Stimulated activated CD4-positive, alpha-beta T cell treated with anti-CD3 and anti-CD28 coated beads, Interleukin-15, amount 100 ng/mL, for 1 hour (primary cell): ENCODE data around the gene USP34.
"Not testable (repeated sequence)": the region's sequence is repeated elsewhere in the genome, so short reads cannot be mapped to it uniquely, and the experiment has no call there.

Experiments used
- DNase-seq, 2 donors: peaks; one replicate each; pipeline ENCODE4 v3.0.0-alpha.2; 2020; ENCODE audit warnings: low read depth in 1 of 2, low spot score in 1 of 2

USP34 gene

DNA sequence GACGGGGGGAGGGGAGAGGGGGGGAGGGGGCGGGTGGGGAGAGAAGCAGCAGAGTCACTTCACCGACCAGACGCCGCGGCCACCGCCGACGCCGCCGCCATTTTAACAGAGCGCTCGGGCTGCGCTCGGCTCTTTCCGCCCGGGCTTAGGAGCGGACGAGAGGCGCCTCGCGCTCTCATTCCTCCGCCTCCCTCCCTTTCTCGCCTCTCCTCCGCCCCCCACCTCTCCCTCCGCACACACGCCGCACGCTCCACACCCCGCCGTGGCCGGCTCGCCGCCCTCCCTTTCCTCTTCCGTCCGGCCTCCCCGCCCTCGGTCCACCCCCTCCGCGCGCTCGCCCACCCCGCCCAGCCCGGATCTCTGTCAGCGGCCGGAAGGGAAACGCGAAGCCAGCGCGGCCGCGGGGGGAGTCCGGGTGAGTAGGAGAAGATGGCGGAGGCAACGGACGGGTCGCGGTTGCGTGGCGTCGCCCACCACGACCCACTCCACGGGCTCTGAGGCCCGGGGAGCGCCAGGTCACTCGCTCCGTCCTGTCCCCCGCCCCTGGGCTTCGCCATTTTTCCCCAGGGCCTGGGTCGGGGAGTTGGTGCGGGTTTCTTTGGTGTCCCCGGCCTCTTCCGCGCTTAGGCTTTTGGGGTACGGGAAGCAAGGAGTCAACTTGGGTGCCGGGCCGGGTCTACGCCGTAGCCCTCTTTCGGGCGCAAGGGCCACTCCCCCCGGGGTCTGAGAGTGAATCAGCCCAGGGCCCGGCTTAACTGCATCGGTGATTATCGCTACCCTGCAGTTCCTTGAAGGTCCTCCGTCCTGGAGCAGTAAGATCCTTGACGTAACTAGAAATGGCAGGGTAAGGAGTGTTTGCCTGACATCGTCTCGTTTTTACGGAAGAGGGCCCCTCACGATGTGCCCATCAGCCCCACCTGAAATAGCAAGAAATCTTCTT lies at the start of gene USP34:
TSS of gene USP34 (minus strand) at position 123 of the 940 bp plus-strand sequence. CDS start 395 bp downstream, outside the sequence.
- peak; percentile 85 to 86 for DNase-seq

- no peak for DNase-seq
These were observed 49.4 kb upstream of the USP34 start for GRCh38 chr2:61520261-61520660.

DNA sequence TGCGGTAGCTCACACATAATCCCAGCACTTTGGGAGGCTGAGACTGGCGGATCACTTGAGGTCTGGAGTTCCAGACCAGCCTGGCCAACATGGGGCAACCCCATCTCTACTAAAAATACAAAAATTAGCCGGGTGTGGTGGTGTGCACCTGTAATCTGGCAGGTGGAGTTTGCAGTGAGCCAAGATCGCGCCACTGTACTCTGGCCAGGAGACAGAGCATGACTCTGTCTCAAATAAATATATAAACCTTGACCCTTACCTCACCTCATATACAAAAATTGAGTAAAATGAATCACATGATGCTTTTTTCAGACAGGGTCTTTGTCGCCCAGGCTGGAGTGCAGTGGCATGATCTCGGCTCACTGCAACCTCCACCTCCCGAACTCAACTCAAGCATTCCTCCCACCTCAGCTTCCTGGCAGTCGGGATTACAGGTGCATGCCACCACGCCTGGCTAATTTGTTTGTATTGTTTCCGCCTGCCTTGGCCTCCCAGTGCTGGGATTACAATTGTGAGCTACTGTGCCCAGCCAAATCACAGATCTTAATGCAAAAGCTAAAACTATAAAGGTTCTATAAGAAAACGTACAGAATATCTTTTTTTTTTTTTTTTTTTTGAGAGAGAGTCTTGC lies 42.0 kb upstream of the USP34 start:
- no peak for DNase-seq

DNA sequence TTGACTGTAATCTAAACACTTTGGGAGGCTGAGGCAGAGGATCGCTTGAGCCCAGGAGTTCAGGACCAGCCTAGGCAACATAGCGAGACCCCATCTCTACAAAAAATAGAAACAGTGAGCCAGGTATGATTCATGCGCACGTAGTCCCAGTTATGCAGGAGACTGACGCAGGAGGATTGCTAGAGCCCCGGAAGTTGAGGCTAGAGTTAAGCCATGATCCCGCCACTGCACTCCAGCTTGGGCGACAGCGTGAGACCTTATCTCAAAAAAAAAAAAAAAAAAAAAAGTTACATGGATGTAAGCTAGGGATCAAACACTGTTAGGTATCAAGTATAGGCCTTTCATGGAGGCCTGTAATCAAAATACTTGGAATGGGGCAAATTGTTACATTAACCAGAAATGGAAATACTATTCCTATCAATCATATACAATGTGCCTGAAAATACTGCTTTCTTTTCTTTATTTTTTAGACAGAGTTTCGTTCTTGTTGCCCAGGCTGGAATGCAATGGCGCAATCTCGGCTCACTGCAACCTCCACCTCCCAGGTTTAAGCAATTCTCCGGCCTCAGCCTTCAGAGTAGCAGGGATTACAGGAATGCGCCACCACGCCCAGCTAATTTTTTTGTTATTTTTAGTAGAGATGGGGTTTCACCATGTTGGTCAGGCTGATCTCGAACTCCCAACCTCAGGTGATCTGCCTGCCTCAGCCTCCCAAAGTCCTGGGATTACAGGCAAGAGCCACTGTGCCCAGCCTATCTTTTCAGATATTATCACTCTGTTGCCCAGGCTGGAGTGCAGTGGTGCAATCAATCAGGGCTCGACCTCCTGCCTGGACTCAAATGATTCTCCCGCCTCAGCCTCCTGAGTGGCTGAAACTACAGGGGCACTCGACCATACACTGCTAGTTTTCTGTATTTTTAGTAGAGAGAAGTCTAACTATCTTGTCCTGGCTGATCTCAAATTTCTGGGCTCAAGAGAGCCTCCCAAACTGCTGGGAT lies 40.1 kb upstream of the USP34 start:
- no peak for DNase-seq

- DNase-seq: no peak
These were observed 34.1 kb upstream of the USP34 start for GRCh38 chr2:61504949-61505348.

GRCh38 chr2:61499060-61499459 lies 28.2 kb upstream of the USP34 start:
- DNase-seq: no peak

DNA sequence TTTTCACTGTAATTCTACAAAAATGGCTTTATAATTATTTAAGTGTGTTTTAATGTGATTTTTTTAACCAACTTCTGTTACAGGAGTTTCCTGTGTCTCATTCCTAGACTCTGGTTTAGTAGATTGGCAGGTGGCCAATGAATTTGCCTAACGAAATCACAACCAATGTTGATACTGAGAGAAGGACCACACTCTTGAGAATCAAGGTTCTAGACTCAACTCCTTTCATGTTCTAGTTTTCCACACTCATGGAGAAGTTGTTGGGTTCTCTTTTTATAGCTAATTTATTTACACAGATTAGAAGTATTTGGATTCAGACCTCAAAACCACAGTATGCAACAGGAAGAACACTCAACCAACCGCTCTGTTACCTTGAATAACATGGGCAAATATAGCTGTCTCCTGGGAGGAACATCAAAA lies 22.6 kb upstream of the USP34 start:
- DNase-seq: no peak

- no peak for DNase-seq
These were observed 21.6 kb upstream of the USP34 start for GRCh38 chr2:61492476-61492875.

GRCh38 chr2:61485281-61485680 lies 14.4 kb upstream of the USP34 start:
- DNase-seq: no peak

DNA sequence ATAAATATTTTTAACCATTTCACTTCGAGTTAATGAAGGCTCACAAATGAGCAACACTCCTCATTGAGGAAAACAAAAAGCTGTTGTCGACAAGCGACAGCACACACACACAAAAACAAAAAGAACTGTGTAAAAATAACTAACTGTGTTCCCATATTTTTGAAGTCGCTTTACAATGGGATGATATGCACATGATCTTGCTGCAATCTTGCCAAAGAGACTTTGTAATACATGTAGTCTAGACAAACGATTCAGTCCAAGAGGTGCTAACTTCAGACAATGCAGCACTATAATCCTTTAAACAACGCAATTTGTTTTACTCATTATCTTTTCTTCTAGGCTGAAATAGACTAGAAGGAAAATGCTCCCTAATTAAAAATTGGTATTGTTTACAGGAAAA lies 7.2 kb upstream of the USP34 start:
- DNase-seq: no peak

DNA sequence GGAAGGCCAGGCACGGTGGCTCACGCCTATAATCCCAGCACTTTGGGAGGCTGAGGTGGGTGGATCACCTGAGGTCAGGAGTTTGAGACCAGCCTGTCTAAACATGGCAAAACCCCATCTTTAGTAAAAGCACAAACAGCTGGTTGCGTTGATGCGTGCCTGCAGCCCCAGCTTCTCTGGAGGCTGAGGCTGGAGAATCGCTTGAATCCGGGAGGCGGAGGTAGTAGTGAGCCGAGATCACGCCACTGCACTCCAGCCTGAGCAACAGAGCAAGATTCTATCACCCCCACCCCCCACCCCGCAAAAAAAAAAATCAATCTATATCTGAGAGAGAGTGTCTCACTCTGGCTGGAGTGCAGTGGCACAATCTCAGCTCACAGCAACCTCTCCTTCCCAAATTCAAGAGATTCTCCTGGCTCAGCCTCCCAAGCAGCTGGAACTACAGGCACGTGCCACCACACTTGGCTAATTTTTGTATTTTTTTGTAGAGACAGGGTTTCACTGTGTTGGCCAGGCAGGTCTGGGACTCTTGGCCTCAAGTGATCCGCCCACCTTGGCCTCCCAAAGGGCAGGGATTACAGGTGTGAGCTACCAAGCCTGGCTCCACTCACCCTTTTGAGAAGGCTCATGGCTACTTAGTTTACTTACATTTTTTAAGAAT lies 6.2 kb upstream of the USP34 start:
- DNase-seq: not testable (repeated sequence)

GRCh38 chr2:61471905-61472805 lies 1.3 kb upstream of the USP34 start:
- no peak for DNase-seq

GRCh38 chr2:61470122-61470951 lies 550 bp downstream of the USP34 start:
- peak; percentile 64 to 79 for DNase-seq

DNA sequence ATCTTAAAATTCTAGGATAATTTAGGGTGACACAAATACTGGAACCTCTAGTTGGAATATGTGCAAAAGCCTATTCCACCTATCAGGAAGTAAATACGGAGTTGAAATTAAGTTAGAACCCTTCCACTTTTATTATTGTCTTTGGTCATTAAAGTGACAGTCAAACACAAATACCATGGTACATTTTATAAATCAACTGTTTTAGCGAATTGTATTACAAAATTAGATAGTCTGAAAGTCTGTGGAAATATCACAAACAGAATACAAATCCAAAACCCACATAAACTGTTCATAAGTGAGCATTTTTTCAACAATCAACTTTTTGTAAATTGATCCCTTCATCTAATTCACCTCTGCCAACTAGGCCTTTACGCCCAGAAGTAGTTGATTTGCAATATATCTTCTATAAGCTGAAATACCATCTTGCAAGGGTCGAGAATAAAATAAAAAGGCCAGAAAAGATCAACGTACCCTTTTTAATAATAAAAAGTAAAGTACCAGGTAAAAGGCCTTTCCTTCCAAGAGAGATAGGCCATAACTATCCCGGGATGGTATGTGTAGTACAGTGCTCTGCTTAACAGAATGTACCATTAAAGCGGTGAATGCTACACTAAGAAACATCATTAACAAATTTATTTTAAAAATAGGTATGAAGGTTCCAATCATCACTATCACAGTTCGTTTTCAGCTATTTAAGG lies 1.3 kb downstream of the USP34 start:
- no peak for DNase-seq

GRCh38 chr2:61468231-61468630 lies 2.7 kb downstream of the USP34 start:
- not testable (repeated sequence) for DNase-seq

- no peak for DNase-seq
These were observed 5.8 kb downstream of the USP34 start for GRCh38 chr2:61465045-61465444.

- DNase-seq: no peak
These were observed 7.0 kb downstream of the USP34 start for GRCh38 chr2:61463769-61464475.
